NCI-H2081 treated with DMSO at 0.1 percent for 48 hours (cell line): ENCODE data around the gene FSTL5.
"Not testable (repeated sequence)": the region's sequence is repeated elsewhere in the genome, so short reads cannot be mapped to it uniquely, and the experiment has no call there.

Experiments
- DNase-seq: peaks from one replicate; lab custom pipeline; 2025; lab: John Stamatoyannopoulos, UW

FSTL5 gene

DNA sequence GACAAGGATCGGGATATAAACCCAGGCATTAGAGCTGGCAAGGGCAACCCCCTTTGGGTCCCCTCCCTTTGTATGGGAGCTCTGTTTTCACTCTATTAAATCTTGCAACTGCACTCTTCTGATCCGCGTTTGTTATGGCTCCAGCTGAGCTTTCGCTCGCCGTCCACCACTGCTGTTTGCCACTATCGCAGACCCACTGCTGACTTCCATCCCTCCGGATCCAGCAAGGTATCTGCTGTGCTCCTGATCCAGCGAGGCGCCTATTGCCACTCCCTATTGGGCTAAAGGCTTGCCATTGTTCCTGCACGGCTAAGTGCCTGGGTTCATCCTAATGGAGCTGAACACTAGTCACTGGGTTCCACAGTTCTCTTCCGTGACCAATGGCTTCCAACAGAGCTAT is 59.9 kb downstream of the FSTL5 start:
- DNase-seq, result not testable (repeated sequence)

DNA sequence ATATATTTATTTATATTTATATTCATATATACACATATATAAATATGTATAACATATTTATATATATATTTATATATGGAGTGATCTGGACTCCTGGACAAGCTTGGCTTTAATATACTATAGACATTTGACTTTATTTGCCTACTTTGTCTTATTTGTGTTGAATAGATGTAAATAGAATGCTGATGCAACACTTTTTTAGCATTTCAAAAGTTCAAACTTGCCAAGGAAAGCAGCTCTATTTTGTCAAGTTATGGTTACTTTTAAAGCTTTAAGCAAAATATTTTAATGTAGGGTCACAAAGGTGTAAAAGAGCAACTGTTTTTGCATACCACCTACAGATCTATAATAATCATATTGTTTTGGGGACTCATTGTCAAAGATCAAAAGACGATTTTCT is 61.1 kb downstream of the FSTL5 start:
- no peak for DNase-seq

DNA sequence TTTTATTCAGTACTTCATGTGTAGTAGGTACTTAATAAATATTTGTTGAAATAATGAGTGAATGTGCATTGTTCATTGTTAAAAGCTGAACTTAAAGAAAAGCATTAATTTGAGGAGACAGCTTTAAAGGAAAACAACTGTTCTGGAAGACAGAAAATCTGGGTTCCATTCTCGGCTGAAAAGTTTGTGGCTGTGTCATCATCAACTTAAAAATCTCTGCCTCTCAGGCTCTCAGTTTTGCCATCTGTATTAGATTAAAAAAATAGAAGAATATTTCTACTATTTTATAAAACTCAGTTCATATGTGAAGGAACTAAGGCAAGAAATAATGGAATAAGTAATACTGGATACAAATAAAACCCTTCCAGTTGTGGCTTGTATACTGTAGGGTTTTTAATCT is 62.5 kb downstream of the FSTL5 start:
- no peak for DNase-seq

DNA sequence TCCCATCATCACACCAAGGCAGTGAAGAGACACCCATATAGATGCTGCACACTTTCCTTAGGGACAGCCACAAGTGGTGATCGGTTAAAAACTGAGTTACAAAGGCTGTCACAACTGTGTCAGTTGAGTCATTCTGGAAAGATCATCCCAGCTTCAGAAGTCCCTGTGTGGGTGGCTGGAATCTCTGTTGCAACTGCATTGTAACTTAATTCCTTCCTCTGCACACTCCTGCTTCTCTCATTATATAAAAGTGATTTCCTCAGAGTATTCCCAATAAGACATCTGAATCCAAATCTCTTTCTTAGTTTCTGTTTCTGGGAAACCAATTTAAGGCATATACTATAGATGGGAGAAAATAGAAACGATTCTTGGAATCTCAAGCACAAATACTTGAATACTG is 88.1 kb downstream of the FSTL5 start:
- no peak for DNase-seq

DNA sequence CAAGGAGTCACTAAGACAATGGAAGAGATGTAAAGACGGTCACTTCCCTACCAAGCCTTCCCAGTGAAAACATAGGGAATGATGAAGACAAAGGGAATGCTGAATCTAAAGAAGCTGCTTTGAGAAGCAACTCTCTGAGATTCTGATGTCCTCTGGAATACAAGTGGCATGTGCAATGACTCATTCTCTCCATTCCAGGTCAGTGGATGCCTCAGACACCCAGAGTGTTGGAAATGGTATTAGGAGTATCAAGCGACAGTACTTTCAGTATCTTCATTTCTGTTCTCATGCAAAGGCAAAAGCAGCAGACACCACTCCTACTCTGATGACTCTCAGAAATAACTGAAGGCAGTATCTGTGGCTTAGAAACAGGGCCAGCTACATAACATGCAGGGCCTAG is 102.6 kb downstream of the FSTL5 start:
- DNase-seq, result no peak

DNA sequence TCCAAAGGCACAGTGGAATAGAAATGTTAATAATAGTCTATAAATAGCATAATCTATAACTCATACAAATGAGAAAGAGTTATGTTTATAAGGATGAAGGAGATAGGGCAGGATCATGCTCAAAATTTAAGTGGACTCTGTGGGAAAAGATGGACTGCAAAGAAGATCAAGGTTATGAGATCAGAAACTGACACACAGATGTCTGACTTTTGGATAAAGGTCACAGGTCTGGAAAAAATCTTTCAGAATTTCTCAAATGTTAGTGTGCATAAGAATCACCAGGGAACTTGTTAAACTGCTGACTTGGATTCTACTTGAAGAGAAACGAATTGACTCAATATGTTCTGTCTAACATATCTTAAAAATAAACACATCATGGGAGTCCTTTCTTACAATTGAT is 104.1 kb downstream of the FSTL5 start:
- DNase-seq, result no peak

DNA sequence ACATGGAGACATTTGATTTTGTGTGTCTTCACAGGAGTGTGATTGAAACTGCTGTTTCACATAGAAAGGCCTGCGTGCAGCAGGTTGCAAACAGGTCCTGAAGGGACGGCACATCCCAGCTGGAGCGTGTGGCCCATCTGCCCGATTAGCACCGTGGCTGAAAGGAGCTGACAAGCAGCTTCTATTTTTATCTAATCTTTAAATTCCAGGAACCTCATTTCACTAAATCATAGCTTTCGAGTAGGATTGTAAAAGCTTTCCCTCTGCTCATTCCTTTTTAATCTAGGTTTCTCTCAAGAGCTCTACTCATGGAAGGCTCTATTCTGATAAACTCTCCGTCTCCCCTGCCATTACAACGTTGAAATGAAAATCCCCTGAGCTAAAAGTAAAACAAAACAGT is 106.8 kb downstream of the FSTL5 start:
- no peak for DNase-seq

DNA sequence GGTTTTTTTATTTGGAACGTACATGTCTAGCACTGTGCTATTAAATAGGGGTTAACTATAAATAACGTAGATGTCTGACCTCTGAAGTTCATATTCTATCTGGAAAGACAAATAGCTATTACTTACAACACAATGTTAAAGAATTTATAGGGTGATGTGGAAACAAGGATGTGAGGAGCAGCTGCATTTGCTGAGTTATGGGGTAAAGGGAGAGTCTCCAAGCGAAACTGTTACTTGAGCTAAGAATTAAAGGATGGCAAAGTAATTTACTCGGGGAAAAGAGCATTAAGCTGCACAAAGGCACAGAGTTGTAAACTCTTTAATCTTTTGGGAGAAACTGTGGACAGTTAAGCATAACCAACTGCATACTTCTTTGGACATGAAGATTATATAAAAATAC is 117.7 kb downstream of the FSTL5 start:
- DNase-seq, result no peak

DNA sequence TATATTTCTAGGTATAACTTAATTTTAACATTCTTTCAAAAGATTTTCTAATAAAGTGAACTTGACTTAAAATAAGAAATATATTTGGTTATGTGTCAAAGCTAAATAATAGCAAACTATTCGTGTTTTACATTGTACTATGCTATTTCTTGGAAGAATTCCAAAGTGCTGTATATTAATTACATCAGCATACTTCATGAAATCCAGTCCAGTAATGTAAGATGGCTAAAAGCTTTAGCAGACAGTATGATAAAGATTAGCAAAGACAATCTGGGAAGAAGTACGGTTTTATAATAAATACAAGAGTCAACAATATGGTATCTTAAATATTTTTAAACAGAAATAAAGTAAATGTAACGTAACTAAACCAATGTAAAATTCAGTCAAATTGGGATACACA is 125.7 kb downstream of the FSTL5 start:
- no peak for DNase-seq

DNA sequence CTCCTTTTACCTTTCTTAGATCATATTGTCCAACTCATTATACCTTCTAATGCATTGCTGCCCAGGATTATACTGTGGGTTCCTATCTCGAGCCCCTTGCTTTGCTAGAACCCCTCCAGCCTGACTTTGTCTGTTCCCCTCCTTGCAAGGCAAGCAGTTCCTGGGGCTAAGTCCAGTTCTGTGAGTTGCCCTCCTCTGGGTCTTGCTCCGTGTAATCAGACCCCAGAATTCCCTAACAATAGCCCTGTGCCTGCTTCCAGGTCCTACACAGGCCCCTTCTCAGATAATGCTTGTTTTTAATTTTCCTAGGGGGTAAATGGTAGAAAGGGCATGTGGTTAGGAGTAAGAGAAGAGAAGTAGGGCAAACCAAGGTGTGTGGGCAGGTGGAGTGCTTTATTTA is 145.9 kb downstream of the FSTL5 start:
- DNase-seq, result no peak

DNA sequence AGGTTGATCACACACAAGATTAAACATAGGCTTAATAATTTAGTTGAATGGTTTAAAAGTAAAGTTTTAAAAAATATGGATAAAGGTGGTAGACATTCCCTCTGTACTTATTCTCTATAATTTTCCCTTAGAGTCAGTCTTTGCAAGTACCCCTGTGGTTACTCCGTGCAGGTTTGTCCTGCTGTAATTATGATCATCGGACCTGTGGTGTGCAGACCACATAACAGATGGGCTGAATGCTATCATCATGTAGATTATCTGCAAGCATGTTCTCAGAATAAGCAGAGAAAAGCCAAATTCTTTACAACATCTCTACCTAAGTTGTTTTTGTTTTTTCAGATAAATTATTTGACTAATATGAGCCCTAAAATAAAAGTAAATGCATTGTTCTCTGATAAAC is 146.8 kb downstream of the FSTL5 start:
- DNase-seq, result no peak

DNA sequence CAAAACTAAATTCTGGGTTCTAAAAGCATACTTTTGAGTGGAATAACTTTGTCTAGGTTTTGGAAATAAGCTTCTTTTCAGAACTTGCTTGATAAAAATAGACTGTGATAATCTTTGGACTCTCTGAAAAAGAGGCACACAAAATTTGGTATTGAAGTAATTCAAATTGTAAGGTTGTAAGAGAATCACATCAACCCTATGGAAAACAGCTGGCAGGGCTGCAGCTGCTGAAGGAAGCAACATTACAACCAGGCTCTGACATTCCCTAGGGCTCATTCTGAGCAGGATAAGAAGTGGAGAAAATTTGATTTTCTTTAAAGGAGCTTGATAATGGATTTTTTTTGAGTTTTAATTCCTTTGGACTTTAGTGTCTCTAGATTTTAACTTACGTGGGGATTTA is 147.6 kb downstream of the FSTL5 start:
- DNase-seq, result no peak

DNA sequence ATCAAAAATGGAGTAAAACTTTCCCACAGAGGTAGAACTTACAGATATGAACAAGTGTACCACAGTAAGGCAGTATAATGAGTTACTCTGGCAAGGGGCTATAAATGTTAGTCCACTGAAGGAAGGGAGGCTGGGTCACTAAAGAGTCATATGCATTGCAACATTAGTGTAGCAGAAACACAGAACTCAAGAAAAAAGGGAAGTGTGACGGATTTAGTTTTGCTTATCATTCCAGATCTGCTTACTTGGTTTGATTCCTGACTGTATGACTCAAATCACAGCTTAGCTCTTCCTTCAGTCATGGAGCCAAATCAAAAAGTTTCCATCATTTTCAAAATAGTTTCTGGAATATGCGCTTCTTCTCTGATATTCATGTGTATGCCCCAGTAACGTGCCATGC is 148.7 kb downstream of the FSTL5 start:
- DNase-seq, result no peak

DNA sequence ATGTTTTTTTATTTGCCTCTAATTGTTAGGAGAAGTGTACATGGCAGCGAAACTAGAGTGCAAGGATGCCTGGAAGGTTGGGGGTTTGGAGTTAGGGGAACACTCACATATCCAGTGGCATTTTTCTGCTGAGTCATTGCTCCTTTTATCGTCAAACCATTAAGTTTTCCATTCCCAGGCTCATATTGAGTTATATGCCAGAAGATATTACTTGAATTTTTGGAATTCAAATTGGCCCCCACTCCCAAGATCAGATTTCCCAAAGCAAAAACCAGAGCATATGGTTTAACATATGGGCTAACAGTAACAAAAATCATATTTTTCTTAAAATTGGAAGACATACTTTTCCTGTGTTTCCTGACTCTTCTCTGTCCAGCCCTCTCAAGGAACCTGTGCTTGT is 152.7 kb downstream of the FSTL5 start:
- DNase-seq, result no peak

DNA sequence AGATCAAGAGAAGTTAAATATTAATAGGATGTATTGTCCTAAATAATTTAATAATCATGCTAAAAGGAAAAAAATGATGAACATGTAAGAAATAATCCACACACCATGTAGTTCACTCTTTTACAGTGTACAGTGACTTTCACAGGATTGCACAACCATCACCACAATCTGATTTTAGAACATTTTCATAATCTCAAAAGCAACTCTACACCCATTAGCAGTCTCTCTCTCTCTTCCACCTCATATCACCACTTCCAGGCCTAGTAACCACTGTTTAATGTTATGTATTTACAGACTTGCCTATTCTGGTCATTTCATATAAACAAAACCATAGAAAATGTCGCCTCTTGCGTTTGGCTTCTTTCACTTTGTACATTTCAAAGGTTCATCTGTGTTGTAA is 153.4 kb downstream of the FSTL5 start:
- no peak for DNase-seq

DNA sequence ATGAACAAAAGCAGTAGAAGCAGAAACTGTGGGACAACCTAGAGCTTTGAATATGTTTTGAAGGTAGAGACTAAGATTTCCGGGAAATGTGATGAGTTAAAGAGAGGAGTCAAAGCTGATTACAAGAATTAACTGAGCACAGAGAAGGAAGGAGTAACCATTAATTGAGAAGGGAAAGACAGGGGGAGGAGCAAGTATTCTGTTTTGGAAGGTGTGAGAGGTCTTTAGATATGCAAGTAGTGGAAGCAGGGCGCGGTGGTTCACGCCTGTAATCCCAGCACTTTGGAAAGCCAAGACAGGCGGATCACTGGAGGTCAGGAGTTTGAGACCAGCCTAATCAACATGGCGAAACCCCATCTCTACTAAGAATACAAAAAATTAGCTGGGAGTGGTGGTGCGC is 171.5 kb downstream of the FSTL5 start:
- DNase-seq, result no peak

DNA sequence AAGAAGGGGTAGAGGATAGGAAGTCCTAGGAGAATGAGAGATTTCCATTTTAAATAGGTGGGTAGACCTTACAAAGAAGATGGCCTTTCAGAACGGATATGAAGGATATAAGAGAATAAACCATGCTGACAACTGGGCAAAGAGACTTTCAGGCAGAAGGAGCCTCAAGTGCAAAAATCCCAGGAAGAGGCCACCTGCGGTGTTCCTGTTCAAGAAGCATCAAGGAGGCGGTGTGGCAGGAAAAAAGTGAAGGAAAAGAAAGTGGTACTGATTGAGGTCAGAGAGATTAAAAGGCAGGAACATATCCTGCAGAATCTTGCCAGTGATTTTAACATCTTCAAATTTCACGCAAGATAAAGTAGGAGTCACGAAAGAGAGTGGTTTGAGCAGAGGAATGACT is 172.0 kb downstream of the FSTL5 start:
- DNase-seq, result no peak

DNA sequence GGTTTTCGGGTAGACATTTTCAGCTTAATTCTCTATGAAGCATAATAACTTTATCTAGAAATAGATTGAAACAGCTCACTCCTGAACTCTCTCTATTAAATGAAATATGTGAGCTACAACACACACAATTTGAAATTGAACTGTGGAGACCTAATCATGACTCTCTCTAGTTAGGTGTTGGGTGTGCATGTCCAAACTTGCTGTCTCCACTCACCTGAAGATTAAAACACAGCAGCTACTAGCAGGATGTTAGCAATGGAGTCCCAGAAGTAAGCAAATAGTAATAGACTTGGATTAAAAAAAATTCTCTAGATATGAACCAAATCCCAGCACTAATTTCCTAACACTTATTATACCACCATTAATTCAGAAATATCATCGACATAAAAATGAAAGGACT is 173.1 kb downstream of the FSTL5 start:
- DNase-seq, result no peak

DNA sequence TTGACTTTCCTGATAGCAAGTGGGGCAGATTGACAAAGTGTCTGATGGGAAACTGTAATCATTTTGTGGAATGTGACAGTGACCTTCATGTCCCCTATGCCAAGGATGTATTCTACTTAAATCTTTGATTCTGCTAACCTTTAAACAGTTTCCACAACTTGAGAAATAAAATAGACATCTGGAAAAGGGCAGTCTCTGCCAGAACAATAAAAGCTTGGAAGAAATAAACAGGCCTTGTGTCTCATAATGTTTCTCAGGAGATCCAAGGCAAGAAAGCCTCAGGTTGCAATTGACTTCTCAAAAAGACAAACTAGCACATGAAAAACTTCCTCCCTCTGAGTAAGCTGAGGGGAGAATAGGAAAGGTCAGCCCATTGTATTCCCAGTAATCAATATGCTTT is 174.9 kb downstream of the FSTL5 start:
- no peak for DNase-seq

DNA sequence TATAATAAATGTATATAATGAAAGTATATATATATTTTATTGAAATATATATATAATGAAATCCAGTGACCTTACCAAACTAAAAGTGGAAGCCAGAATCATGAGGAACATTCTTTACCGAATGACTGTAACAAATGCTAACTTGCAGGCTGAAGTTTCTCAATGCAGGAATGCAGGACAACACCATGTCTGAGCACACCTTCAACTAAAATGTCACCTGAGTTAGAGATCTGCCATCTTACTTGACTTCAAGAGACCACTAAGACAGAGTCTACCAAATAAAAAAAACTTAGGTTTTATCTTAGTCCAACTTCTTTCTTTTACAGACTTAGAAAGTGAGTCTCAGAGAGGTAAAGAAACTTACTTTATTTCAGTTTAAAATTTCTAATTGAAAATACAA is 176.2 kb downstream of the FSTL5 start:
- no peak for DNase-seq

DNA sequence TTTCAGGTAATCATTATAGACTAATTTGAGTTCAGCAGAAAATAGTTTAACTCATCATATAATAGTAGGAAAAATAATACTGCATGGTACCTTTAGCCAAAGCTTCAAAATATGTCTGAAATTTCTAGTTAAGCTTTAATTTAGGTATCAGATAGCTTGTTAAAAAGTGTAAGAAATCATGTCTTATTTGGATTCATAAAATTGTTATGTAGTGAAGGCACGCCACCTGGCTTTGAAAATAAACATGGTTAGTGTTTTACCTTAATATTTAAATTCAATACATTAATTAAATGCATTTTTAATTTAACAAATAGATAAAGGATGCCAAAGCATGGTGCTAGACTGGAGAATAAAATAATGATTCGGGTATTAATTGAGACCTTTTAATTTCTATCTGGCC is 211.4 kb downstream of the FSTL5 start:
- DNase-seq, result no peak

DNA sequence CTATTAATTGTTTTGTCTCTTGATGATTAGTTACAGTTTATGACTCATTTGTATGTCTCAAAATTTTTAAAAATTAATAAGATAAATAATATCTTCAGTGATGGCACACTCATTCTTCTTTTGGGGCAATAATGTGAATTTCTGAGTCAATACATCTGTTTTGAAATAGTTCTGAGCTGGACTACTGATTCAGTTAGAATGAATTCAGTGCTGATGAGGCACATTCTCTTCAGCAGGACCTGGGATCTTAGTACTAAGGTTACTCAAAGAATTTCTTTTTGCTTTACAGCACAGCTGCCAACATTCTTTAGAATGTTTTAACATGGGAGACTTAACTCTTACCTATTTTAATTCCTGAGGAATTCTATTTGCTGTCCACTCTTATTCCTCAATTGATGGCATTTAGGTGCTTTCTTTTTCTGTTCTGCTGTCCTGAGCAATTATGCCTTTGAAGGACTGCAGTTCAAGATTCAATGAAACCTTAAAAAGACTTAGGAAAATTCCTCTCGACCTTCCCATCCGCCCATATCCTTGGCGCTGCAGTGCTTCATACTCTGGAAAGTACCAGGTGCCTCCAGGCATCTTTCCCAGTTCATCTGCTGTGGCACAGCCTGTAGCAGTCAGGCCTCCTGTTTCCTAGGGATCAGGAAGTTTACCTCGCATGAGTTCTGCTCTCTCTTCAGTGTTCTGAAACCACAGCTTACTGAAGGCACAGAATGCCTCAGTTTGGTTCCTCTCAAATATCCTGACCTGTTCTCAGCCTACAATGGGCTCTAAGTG is 213.7 kb downstream of the FSTL5 start:
- DNase-seq, result no peak

DNA sequence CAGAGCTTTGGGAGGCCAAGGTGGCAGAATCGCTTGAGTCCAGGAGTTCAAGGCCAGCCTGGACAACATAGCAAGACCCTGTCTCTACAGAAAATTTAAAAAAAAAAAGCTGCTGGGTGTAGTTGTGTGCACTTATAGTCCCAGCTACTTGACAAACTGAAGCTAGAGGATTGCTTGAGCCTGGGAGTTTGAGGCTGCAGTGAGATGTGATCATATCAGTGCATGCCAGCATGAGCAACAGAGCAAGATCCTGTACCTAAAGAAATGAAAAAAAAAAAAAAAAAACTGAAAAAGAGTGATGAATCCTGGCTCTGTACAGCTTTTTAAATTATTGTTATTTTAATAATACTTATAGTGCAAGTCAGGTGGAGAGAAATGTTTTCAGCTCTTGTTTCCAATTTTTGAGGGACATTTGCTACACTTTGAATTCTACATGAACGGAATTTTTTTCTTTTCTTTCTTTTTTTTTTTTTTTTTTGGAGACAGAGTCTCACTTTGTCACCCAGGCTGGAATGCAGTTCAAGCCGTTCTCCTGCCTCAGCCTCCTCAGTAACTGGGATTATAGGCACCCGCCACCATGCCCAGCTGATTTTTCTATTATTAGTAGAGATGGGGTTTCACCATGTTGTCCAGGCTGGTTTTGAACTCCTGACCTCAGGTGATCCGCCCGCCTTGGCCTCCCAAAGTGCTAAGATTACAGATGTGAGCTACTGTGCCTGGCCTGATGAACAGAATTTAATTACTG is 215.6 kb downstream of the FSTL5 start:
- no peak for DNase-seq

DNA sequence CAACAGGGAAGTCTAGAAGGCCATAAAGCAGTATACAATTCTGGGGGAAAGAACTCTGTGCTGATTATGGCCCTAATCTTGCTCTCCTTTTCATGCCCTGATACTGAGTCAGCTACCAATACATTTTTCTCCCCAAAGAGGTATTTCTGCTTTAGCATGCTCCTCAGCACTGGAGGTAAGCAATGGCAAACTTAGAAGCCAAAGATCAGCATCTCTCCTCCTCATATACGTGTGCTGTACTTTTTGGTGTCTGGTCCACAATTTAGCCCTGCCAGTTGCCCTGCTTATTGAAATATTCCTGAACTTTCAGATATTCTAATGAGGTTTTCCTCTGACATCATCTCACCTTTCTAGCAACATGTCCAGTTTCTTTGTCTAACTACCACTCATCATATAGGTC is 226.2 kb downstream of the FSTL5 start:
- no peak for DNase-seq
